GM23338 (cell line): ENCODE results near the gene RIN3.

Source experiments
- CREB1 ChIP-seq: fragments of 250-450 bp; sonication (Bioruptor Pico); IDR thresholded peaks from 2 replicates; pipeline ENCODE4 v1.5.0; 2020; ENCODE audit warnings: low read depth, mild to moderate bottlenecking, moderate library complexity
- EZH2 ChIP-seq: fragments of 200-600 bp; sonication (generic); IDR thresholded peaks from one replicate; pipeline ENCODE4 v1.8.0; 2017; ENCODE audit warnings: antibody characterized with exemption, mild to moderate bottlenecking, low read depth; ENCODE audit not compliant: unreplicated experiment
- EZH2phosphoT487 ChIP-seq: fragments of 200-600 bp; sonication (generic); IDR thresholded peaks from one replicate; pipeline ENCODE4 v1.8.1; 2018; ENCODE audit warnings: antibody characterized with exemption; ENCODE audit not compliant: unreplicated experiment
- JUNB ChIP-seq: IDR thresholded peaks from one replicate; pipeline ENCODE4 v1.6.1; 2016; ENCODE audit warnings: antibody characterized with exemption; ENCODE audit not compliant: unreplicated experiment
- NANOG ChIP-seq: IDR thresholded peaks from 2 replicates; pipeline ENCODE4 v1.6.1; 2016; ENCODE audit warnings: antibody characterized with exemption, borderline replicate concordance
- POLR2AphosphoS5 ChIP-seq: IDR thresholded peaks from 2 replicates; pipeline ENCODE4 v1.6.1; 2016; ENCODE audit warnings: antibody characterized with exemption, low read depth
- STAT1 ChIP-seq: IDR thresholded peaks from one replicate; pipeline ENCODE4 v1.6.1; 2016; ENCODE audit warnings: antibody characterized with exemption; ENCODE audit not compliant: unreplicated experiment
- ZNF114 ChIP-seq: fragments of 250-450 bp; sonication (Bioruptor Pico); IDR thresholded peaks from 2 replicates; pipeline ENCODE4 v1.5.0; 2020; ENCODE audit warnings: mild to moderate bottlenecking, moderate library complexity
- ZNF331 ChIP-seq: fragments of 250-450 bp; sonication (Bioruptor Pico); IDR thresholded peaks from 2 replicates; pipeline ENCODE4 v1.5.0; 2020; ENCODE audit warnings: low read depth, mild to moderate bottlenecking, moderate library complexity
- ZNF462 ChIP-seq: fragments of 250-450 bp; sonication (Bioruptor Pico); IDR thresholded peaks from 2 replicates; pipeline ENCODE4 v1.5.0; 2020; ENCODE audit warnings: mild to moderate bottlenecking, moderate library complexity
- TF ChIP-seq, protein P1 (sequence below), 2 experiments: fragments of 200-600 bp in 1 of 2; sonication (generic) in 1 of 2; conservative IDR thresholded peaks; 2 replicates each; pipeline versions ENCODE4 v1.5.1 to v1.6.1; 2016 to 2017; ENCODE audit warnings: antibody characterized with exemption in 2 of 2, low read depth in 2 of 2, mild to moderate bottlenecking in 2 of 2, moderate library complexity in 1 of 2
- TF ChIP-seq, protein P2 (sequence below): IDR thresholded peaks from one replicate; pipeline ENCODE4 v1.6.1; 2018; ENCODE audit warnings: antibody characterized with exemption; ENCODE audit not compliant: unreplicated experiment
- TF ChIP-seq, protein P3 (sequence below): IDR thresholded peaks from 2 replicates; pipeline ENCODE4 v1.6.1; 2016; ENCODE audit warnings: antibody characterized with exemption

DNA sequence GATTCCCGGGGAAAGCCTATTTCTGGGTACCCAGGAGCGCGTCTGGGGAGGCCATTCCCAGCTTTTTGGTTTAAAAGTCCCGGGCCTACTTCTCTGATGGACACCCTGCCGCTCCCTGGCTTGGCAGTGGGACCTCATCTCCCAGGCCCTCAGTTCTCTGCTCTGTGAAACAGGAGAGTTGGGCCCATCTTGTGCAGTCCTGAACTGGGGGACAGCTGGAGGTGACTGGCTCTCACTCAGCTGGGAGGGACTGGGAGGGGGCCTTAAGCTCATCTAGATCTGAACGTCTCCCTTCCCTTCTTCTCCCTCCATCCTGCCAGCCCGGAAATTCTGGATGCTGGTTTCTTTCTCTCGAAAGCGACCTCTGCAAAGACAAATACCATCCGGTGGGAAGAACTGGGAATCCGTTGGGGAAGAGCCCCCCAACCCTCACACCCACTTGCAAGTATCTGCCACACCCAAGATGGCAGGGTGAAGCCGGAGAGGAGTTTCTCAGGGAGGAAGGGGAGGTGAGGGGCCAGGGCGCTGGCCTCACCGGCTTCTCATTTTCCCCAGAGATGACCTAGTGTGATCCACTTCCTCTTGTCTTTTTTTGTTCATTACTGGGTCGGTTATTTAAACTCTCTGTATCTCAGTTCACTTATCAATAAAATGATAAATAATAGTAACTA is 1.4 kb downstream of the RIN3 start:
- TF ChIP-seq, protein P1, sequence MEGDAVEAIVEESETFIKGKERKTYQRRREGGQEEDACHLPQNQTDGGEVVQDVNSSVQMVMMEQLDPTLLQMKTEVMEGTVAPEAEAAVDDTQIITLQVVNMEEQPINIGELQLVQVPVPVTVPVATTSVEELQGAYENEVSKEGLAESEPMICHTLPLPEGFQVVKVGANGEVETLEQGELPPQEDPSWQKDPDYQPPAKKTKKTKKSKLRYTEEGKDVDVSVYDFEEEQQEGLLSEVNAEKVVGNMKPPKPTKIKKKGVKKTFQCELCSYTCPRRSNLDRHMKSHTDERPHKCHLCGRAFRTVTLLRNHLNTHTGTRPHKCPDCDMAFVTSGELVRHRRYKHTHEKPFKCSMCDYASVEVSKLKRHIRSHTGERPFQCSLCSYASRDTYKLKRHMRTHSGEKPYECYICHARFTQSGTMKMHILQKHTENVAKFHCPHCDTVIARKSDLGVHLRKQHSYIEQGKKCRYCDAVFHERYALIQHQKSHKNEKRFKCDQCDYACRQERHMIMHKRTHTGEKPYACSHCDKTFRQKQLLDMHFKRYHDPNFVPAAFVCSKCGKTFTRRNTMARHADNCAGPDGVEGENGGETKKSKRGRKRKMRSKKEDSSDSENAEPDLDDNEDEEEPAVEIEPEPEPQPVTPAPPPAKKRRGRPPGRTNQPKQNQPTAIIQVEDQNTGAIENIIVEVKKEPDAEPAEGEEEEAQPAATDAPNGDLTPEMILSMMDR (conservative IDR thresholded peaks at IDR 0.05; ENCODE audit: low read depth in 2 of 2), result no peak
- TF ChIP-seq POLR2AphosphoS5 (no peak), EZH2 (no peak), EZH2phosphoT487 (no peak), JUNB (no peak), CREB1 (no peak), ZNF462 (no peak), ZNF331 (CRISPR knock-in tag) (no peak), ZNF114 (CRISPR knock-in tag) (no peak), NANOG (no peak), STAT1 (no peak)
- TF ChIP-seq, protein P2, sequence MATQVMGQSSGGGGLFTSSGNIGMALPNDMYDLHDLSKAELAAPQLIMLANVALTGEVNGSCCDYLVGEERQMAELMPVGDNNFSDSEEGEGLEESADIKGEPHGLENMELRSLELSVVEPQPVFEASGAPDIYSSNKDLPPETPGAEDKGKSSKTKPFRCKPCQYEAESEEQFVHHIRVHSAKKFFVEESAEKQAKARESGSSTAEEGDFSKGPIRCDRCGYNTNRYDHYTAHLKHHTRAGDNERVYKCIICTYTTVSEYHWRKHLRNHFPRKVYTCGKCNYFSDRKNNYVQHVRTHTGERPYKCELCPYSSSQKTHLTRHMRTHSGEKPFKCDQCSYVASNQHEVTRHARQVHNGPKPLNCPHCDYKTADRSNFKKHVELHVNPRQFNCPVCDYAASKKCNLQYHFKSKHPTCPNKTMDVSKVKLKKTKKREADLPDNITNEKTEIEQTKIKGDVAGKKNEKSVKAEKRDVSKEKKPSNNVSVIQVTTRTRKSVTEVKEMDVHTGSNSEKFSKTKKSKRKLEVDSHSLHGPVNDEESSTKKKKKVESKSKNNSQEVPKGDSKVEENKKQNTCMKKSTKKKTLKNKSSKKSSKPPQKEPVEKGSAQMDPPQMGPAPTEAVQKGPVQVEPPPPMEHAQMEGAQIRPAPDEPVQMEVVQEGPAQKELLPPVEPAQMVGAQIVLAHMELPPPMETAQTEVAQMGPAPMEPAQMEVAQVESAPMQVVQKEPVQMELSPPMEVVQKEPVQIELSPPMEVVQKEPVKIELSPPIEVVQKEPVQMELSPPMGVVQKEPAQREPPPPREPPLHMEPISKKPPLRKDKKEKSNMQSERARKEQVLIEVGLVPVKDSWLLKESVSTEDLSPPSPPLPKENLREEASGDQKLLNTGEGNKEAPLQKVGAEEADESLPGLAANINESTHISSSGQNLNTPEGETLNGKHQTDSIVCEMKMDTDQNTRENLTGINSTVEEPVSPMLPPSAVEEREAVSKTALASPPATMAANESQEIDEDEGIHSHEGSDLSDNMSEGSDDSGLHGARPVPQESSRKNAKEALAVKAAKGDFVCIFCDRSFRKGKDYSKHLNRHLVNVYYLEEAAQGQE, result no peak
- TF ChIP-seq, protein P3, sequence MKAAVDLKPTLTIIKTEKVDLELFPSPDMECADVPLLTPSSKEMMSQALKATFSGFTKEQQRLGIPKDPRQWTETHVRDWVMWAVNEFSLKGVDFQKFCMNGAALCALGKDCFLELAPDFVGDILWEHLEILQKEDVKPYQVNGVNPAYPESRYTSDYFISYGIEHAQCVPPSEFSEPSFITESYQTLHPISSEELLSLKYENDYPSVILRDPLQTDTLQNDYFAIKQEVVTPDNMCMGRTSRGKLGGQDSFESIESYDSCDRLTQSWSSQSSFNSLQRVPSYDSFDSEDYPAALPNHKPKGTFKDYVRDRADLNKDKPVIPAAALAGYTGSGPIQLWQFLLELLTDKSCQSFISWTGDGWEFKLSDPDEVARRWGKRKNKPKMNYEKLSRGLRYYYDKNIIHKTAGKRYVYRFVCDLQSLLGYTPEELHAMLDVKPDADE, result no peak
